RWPE2 (cell line): ENCODE results near the gene TMPRSS9.

Experiments
- ATAC-seq: fragments of 200-7000 bp; cut with Tn5 transposase; 3 replicates; pipeline ENCODE4 v1.9.1; 2021; ENCODE audit warnings: low read depth
- DNase-seq: peaks from one replicate; pipeline ENCODE4 v3.0.0-alpha.2; 2020; ENCODE audit warnings: low spot score
- H3K27ac ChIP-seq: fragments of 450-650 bp; 2 replicates; pipeline ENCODE4 v1.5.1; 2017; ENCODE audit warnings: mild to moderate bottlenecking; ENCODE audit not compliant: poor library complexity, severe bottlenecking
- H3K27me3 ChIP-seq: fragments of 250-450 bp; sonication (Bioruptor Pico); 2 replicates; pipeline ENCODE4 v1.5.1; 2021; ENCODE audit warnings: mild to moderate bottlenecking, moderate library complexity; ENCODE audit not compliant: insufficient read depth, poor library complexity, severe bottlenecking
- H3K36me3 ChIP-seq: fragments of 250-450 bp; sonication (Bioruptor Pico); 2 replicates; pipeline ENCODE4 v1.5.1; 2020; ENCODE audit warnings: low read depth, mild to moderate bottlenecking, moderate library complexity
- H3K4me1 ChIP-seq: fragments of 250-450 bp; sonication (Bioruptor Pico); 2 replicates; pipeline ENCODE4 v1.5.1; 2021; ENCODE audit warnings: mild to moderate bottlenecking, moderate library complexity; ENCODE audit not compliant: insufficient read depth, poor library complexity, severe bottlenecking
- H3K4me3 ChIP-seq: fragments of 250-450 bp; sonication (Bioruptor Pico); 2 replicates; pipeline ENCODE4 v1.5.1; 2021; ENCODE audit warnings: mild to moderate bottlenecking, moderate library complexity; ENCODE audit not compliant: severe bottlenecking
- H3K9me3 ChIP-seq: fragments of 250-450 bp; sonication (Bioruptor Pico); 2 replicates; pipeline ENCODE4 v1.5.1; 2021; ENCODE audit warnings: mild to moderate bottlenecking, moderate library complexity; ENCODE audit not compliant: severe bottlenecking
- TF ChIP-seq, protein P1 (sequence below): fragments of 450-650 bp; IDR thresholded peaks from one replicate; pipeline ENCODE4 v1.5.1; 2017; ENCODE audit warnings: mild to moderate bottlenecking, moderate library complexity; ENCODE audit not compliant: poor library complexity, severe bottlenecking

The TMPRSS9 gene

DNA sequence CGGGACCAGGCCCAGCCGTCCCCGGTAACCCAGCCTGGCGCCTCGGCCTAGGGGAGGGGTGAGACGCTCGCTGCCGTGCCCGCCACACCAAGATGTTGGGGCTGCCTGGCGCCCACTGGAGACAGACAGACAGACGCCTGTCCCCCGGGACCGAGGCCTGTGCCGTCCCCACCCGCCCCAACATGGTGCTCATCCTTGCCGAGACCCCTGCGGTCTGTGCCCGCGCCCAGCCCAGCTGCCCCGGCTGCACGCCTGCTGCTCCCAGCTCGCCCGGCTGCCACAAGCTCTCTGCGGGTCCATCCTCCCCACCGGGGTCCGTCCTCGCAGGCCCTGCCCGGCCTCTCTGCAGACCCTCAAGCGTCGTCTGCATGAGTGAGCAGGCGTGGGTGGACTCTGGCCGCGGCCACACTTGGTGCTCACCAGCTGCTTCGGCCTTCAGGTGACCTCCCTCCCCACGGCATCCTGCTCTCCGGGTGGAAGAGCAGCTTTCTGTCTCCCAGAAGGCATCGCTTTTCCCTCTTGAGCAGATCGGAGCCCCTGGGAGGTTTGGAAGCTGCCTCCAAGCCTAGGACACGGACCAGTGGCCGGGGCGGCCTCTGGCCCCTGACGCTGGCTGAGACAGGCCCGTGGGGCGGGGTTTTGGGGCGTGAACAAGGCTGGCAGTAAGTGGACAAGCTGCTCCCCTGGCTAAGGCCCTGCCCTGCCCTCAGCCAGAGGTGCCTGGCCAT, 6.7 kb upstream of the TMPRSS9 start:
- Histone ChIP-seq H3K4me3 (no peak overlapping the region), H3K27me3 (peaks cover 2% of the 10 kb centered on the region), H3K4me1 (no peaks in the 10 kb centered on the region), H3K27ac (no peak overlapping the region), H3K9me3 (no peaks in the 10 kb centered on the region), H3K36me3 (no peaks in the 10 kb centered on the region)
- ATAC-seq (no peak), DNase-seq (peak; percentile 55)
- TF ChIP-seq, protein P1, sequence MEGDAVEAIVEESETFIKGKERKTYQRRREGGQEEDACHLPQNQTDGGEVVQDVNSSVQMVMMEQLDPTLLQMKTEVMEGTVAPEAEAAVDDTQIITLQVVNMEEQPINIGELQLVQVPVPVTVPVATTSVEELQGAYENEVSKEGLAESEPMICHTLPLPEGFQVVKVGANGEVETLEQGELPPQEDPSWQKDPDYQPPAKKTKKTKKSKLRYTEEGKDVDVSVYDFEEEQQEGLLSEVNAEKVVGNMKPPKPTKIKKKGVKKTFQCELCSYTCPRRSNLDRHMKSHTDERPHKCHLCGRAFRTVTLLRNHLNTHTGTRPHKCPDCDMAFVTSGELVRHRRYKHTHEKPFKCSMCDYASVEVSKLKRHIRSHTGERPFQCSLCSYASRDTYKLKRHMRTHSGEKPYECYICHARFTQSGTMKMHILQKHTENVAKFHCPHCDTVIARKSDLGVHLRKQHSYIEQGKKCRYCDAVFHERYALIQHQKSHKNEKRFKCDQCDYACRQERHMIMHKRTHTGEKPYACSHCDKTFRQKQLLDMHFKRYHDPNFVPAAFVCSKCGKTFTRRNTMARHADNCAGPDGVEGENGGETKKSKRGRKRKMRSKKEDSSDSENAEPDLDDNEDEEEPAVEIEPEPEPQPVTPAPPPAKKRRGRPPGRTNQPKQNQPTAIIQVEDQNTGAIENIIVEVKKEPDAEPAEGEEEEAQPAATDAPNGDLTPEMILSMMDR, result no peak

DNA sequence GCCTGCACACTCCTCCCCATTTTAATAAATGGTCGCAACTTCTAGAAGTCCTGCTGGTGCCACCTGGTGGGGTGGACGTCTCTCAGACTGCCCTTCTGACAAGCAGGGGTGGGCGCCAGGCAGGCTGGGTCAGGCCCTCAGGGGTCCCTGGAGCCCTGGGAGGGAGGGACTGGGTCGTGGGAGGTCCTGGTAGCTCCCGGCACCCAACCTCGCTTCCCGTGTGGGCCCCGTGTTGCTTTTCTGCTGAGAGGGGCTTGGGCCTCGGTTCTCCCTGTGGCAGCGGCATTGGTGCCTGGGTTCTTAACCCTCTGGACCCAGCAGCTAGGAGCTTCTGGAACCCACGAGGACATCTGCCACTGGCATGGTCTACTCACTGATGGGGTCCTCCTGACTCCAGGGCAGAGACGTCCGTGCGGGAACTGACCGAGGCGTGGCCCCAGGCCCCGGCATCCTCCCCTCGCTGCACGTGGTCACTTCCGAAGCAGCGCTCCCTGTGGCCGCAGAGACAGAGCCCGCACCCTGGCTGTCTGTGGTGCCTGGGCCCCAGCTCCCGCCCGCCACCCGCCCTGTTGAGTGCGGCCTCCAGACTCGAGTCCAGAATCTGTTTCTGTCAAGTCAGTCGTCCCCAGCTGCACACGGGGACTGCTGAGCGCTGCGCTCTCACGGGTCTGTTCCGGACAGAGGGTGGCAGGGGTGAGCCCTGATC, 6.0 kb upstream of the TMPRSS9 start:
- Histone ChIP-seq H3K4me1 (no peaks in the 10 kb centered on the region), H3K9me3 (no peaks in the 10 kb centered on the region), H3K4me3 (no peak overlapping the region), H3K27me3 (peaks cover 9% of the 10 kb centered on the region), H3K27ac (no peak overlapping the region), H3K36me3 (no peaks in the 10 kb centered on the region)
- TF ChIP-seq, protein P1, result no peak
- no peak for ATAC-seq
- peak; percentile 56 for DNase-seq

DNA sequence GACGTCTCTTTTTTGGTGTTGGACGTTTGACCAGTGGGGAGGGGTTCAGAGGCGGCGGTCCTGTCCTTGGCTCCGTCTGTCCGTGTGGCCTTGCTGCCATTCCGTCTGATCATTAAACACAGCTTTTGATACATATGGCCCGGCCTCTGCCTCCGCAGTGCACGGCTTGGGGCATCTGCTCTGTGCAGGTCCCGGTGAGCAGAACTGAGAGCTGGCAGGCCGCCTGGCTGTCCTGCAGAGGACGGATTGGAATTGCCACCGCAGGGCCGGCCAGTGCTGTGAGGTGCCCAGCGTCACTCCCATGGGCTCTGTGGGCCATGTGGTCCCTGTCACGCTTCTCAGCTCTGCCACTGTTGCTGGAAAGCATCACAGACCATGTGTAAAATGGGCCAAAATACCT, 5.4 kb upstream of the TMPRSS9 start:
- H3K4me3 ChIP-seq, result no peak overlapping the region
- no peaks in the 10 kb centered on the region for H3K9me3 ChIP-seq
- H3K27me3 ChIP-seq, result peaks cover 15% of the 10 kb centered on the region
- DNase-seq (peak; percentile 43), ATAC-seq (no peak)
- no peak overlapping the region for H3K27ac ChIP-seq
- no peaks in the 10 kb centered on the region for H3K4me1 ChIP-seq
- TF ChIP-seq, protein P1, result no peak
- H3K36me3 ChIP-seq, result no peaks in the 10 kb centered on the region

DNA sequence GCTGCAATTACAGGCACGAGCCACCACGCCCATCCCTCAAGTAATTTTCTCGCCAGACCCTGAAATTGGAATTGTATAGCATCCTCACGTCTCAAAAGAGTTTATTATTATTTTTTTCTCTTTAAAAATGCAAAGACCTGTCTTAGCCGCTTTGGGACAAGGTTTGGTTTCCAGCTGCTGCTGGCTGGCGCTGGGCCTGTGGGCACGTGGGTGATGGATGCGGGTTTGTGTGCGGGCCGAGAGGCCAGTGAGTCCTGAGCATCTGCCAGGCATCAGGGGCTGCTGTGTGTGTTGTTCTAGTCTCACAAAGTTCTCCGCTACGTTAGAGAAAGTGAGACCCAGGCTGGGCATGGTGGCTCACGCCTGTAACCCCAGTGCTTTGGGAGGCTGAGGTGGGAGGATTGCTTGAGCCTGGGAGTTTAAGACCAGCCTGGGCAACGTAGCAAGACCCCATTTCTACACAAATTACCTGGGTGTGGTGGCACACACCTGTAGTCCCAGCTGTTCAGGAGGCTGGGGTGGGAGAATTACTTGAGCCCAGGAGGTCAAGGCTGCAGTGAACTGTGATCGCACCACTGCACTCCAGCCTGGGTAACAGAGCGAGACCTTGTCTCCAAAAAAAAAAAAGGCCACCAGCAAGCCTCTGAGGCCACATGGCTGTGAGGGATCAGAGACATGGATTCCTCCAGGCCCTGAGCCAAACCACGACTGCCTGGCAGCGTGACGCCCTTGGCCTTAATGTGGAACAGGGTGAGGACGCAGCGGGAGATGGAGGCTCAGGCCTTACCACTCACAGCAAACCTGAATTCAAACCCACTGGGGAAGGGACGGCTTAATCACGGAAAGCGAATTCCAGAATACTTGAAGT, 4.7 kb upstream of the TMPRSS9 start:
- Histone ChIP-seq H3K4me1 (no peaks in the 10 kb centered on the region), H3K27ac (no peak overlapping the region), H3K27me3 (peaks cover 21% of the 10 kb centered on the region), H3K36me3 (no peaks in the 10 kb centered on the region), H3K9me3 (no peaks in the 10 kb centered on the region), H3K4me3 (no peak overlapping the region)
- DNase-seq (no peak), ATAC-seq (no peak)
- TF ChIP-seq, protein P1, result no peak
